Fibroblast of lung (primary cell): ENCODE measurements around the gene ANKRD65. TPM values are rescaled to one million over a fixed set of nuclear protein-coding genes. Genes with fewer than 3 reads are reported as not detected.
A peak's percentile ranks its signal among the peaks of the same experiment; 100 is the strongest.

Experiments
- DNase-seq, 2 donors: peaks; one replicate each; pipeline versions ENCODE4 v3.0.0 to v3.0.0-alpha.2; 2010; ENCODE audit warnings: low read depth in 2 of 2
- H2AFZ ChIP-seq: 2 replicates; pipeline ENCODE4 v1.5.1; 2012; ENCODE audit warnings: low read length, control low read depth, inconsistent platforms
- H3K27ac ChIP-seq: 2 replicates; pipeline ENCODE4 v1.5.1; 2011; ENCODE audit warnings: low read length, control low read depth; ENCODE audit not compliant: insufficient read depth
- H3K27me3 ChIP-seq: 2 replicates; pipeline ENCODE4 v1.5.1; 2011; ENCODE audit warnings: mild to moderate bottlenecking, low read length; ENCODE audit not compliant: control insufficient read depth, insufficient read depth
- H3K36me3 ChIP-seq: 2 replicates; pipeline ENCODE4 v1.5.1; 2011; ENCODE audit warnings: low read length; ENCODE audit not compliant: control insufficient read depth, insufficient read depth
- H3K4me1 ChIP-seq: 2 replicates; pipeline ENCODE4 v1.5.1; 2011; ENCODE audit warnings: low read length; ENCODE audit not compliant: control insufficient read depth, insufficient read depth; ENCODE audit errors: extremely low read depth
- H3K4me2 ChIP-seq: 2 replicates; pipeline ENCODE4 v1.5.1; 2011; ENCODE audit warnings: low read length, control low read depth; ENCODE audit not compliant: insufficient read depth; ENCODE audit errors: extremely low read depth
- H3K4me3 ChIP-seq, 4 experiments: fragments of 200-600 bp in 1 of 4; sonication (generic) in 1 of 4; replicated peaks in 1 of 4; 2 replicates each; pipeline ENCODE4 v1.5.1; 2011 to 2016; ENCODE audit warnings: low read length in 4 of 4, low read depth in 3 of 4, mild to moderate bottlenecking in 3 of 4, control low read depth in 2 of 4, inconsistent platforms in 1 of 4, mixed read lengths in 1 of 4; ENCODE audit not compliant: insufficient read depth in 1 of 4; ENCODE audit errors: control extremely low read depth in 1 of 4
- H3K79me2 ChIP-seq: 2 replicates; pipeline ENCODE4 v1.5.1; 2012; ENCODE audit warnings: mild to moderate bottlenecking, low read length, inconsistent platforms; ENCODE audit not compliant: control insufficient read depth, insufficient read depth
- H3K9ac ChIP-seq: 2 replicates; pipeline ENCODE4 v1.5.1; 2011; ENCODE audit warnings: mild to moderate bottlenecking, low read length, control low read depth; ENCODE audit not compliant: insufficient read depth
- H3K9me3 ChIP-seq: 2 replicates; pipeline ENCODE4 v1.5.1; 2012; ENCODE audit warnings: low read depth, low read length; ENCODE audit not compliant: control insufficient read depth, insufficient read depth
- H4K20me1 ChIP-seq: 2 replicates; pipeline ENCODE4 v1.5.1; 2011; ENCODE audit warnings: low read length; ENCODE audit not compliant: control insufficient read depth, insufficient read depth; ENCODE audit errors: extremely low read depth
- CTCF ChIP-seq, 2 donors: IDR thresholded peaks in 1 of 2; conservative IDR thresholded peaks in 1 of 2; 1 replicate in 1 of 2; 2 replicates in 1 of 2; pipeline ENCODE4 v1.5.1; 2011 to 2012; ENCODE audit warnings: low read length in 2 of 2, control low read depth in 1 of 2, inconsistent platforms in 1 of 2, low read depth in 1 of 2, mild to moderate bottlenecking in 1 of 2
- EZH2 ChIP-seq: IDR thresholded peaks from 2 replicates; pipeline ENCODE4 v1.5.1; 2012; ENCODE audit warnings: low read length, control low read depth, mild to moderate bottlenecking; ENCODE audit errors: missing control alignments
- polyA plus RNA-seq, 2 donors: library from polyadenylated mRNA; depleted of rRNA in 1 of 2; stranded (reverse) in 1 of 2; unstranded in 1 of 2; fragments of >200 nt; gene quantifications; 2 replicates each; pipeline ENCODE4 v1.2.1, GENCODE V29; 2011 to 2012; ENCODE audit warnings: missing spikeins in 1 of 2
- total RNA-seq: library from RNA; depleted of rRNA; stranded (reverse); fragments of >200 nt; gene quantifications from 2 replicates; pipeline ENCODE4 v1.2.1, GENCODE V29; 2014

ANKRD65 gene
- total and polyA plus RNA-seq, 2 donors (not counting 1 experiment from before 2014, with no cell fraction given), result 0.84 to 2.0 TPM

DNA sequence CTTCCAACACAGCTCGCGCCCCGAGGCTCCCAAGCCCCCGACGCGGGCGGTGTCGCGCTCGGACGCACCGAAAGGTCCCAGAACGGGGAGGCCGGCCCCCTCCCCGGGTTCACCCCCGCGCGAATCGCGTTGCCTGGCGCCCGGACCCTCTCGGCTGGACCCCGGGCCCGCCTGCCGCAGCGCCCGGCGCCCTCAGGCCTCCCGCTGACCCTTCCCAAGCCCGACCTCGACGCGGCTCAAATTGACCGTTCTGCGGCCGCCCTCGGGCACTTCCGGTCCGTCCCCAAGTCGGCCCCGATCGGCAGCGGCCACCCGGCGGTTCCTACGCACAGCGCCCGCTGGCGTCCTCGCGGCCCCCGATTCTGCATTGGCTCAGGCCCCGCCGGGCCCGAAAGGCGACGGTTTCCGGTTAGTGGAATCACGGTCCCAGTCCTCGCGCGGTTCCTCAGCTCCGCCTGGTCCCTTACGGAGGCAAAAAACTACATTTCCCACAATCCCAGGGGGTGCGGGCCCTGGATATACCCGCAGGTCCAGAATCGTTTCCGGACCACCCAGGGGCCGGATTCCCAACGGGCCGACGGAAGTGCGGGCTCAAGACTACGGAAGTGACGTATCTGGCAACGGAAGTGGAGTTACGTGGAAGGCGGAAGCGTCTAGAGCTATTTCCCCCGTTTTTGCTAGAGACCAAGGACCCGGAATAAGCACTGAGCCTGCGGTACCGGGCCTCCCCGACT lies 46.0 kb downstream of the ANKRD65 start, which contains the start of gene AURKAIP1:
AURKAIP1 (minus strand) TSS at position 279 of the 734 bp plus-strand sequence. CDS start 451 bp downstream, outside the sequence.
- Histone ChIP-seq H3K4me2 (peak within 1 kb of the TSS; percentile 86), H3K9me3 (no peaks in the 10 kb centered on the region), H4K20me1 (no peaks in the 10 kb centered on the region), H3K27ac (peak within 1 kb of the TSS; percentile 94), H3K36me3 (peaks cover 17% of the 10 kb centered on the region), H3K27me3 (no peaks in the 10 kb centered on the region), H3K4me1 (peaks cover 15% of the 10 kb centered on the region), H3K4me3 (peak within 1 kb of the TSS; percentile 52 to 86 (median 72)), H3K79me2 (peaks cover 26% of the 10 kb centered on the region), H2AFZ (no peak within 1 kb of the TSS), H3K9ac (peak within 1 kb of the TSS; percentile 84)
- TF ChIP-seq EZH2 (no peak), CTCF (conservative IDR thresholded peaks at IDR 0.05 in 1 of 2, IDR thresholded peaks at IDR 0.05 in 1 of 2; ENCODE audit: low read depth in 1 of 2, low read length in 2 of 2) (peak; percentile 23 to 31)
- DNase-seq, result peak; percentile 100

DNA sequence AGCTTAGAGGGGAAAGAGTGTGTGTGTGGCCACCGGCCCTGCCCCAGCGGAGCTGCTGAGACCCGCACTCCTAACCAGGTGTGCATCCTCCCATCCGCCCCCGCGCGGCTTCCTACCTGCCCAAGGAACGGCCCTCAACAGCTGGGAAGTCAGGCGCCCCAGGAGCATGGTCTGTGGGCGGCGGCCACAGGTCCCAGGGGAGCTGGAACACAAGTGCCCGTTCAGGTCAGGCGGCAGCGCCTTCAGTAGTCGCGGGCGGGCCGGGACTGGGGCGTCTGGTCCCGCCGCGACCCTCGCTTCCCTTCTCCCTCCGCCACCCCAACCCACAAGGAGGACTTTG lies 46.5 kb downstream of the ANKRD65 start:
- Histone ChIP-seq H3K9me3 (no peaks in the 10 kb centered on the region), H3K27me3 (no peaks in the 10 kb centered on the region), H3K36me3 (peaks cover 17% of the 10 kb centered on the region), H3K4me1 (peaks cover 15% of the 10 kb centered on the region), H3K4me3 (peak overlapping the region; percentile 51 to 86 (median 72)), H3K27ac (peak overlapping the region; percentile 73), H3K79me2 (peaks cover 26% of the 10 kb centered on the region), H2AFZ (no peak overlapping the region), H3K9ac (peak overlapping the region; percentile 84), H4K20me1 (no peaks in the 10 kb centered on the region), H3K4me2 (peak overlapping the region; percentile 86)
- DNase-seq, result no peak
- TF ChIP-seq CTCF (conservative IDR thresholded peaks at IDR 0.05 in 1 of 2, IDR thresholded peaks at IDR 0.05 in 1 of 2; ENCODE audit: low read depth in 1 of 2, low read length in 2 of 2), result no peak
- no peak for TF ChIP-seq EZH2

GRCh38 chr1:1373815-1374588 lies 47.1 kb downstream of the ANKRD65 start:
- no peak for TF ChIP-seq CTCF (conservative IDR thresholded peaks at IDR 0.05 in 1 of 2, IDR thresholded peaks at IDR 0.05 in 1 of 2; ENCODE audit: low read depth in 1 of 2, low read length in 2 of 2)
- no peak for TF ChIP-seq EZH2
- H4K20me1 ChIP-seq, result no peaks in the 10 kb centered on the region
- H3K9me3 ChIP-seq, result no peaks in the 10 kb centered on the region
- H3K36me3 ChIP-seq, result peaks cover 17% of the 10 kb centered on the region
- no peak for DNase-seq
- peaks cover 26% of the 10 kb centered on the region for H3K79me2 ChIP-seq
- peak overlapping the region; percentile 73 for H3K27ac ChIP-seq
- H3K9ac ChIP-seq, result peak overlapping the region; percentile 84
- no peaks in the 10 kb centered on the region for H3K27me3 ChIP-seq
- H3K4me3 ChIP-seq, result peak overlapping the region; percentile 51 to 86 (median 72)
- no peak overlapping the region for H2AFZ ChIP-seq
- peaks cover 15% of the 10 kb centered on the region for H3K4me1 ChIP-seq
- peak overlapping the region; percentile 86 for H3K4me2 ChIP-seq
